Astrocyte (in vitro differentiated cells and primary cell): Measurements from ENCODE around the gene GM2A. TPM values are rescaled to one million over a fixed set of nuclear protein-coding genes. Genes with fewer than 3 reads are reported as not detected.

Source experiments
- DNase-seq: peaks from one replicate; pipeline ENCODE4 v3.0.0-alpha.2; 2010; ENCODE audit warnings: low read depth
- FAIRE-seq: peaks from 2 replicates; lab custom pipeline; 2011; peaks lifted over from hg19 to GRCh38; lab: Jason Lieb, UNC
- H2AFZ ChIP-seq: 2 replicates; pipeline ENCODE4 v1.6.0; 2012; ENCODE audit warnings: low read depth, low read length, inconsistent platforms
- H3K27ac ChIP-seq: 2 replicates; pipeline ENCODE4 v1.5.1; 2011; ENCODE audit warnings: low read depth, low read length, inconsistent platforms
- H3K27me3 ChIP-seq: 2 replicates; pipeline ENCODE4 v1.6.0; 2011; ENCODE audit warnings: low read length, inconsistent platforms; ENCODE audit not compliant: insufficient read depth
- H3K36me3 ChIP-seq: 2 replicates; pipeline ENCODE4 v1.5.1; 2011; ENCODE audit warnings: low read length, inconsistent platforms; ENCODE audit not compliant: insufficient read depth
- H3K4me1 ChIP-seq: 2 replicates; pipeline ENCODE4 v1.5.1; 2011; ENCODE audit warnings: low read length, inconsistent platforms; ENCODE audit not compliant: insufficient read depth
- H3K4me2 ChIP-seq: 2 replicates; pipeline ENCODE4 v1.6.0; 2012; ENCODE audit warnings: low read length, inconsistent platforms
- H3K4me3 ChIP-seq: 2 replicates; pipeline ENCODE4 v1.5.1; 2011; ENCODE audit warnings: low read depth, mild to moderate bottlenecking, low read length, inconsistent platforms; ENCODE audit not compliant: insufficient read depth
- H3K79me2 ChIP-seq: 2 replicates; pipeline ENCODE4 v1.6.0; 2012; ENCODE audit warnings: mild to moderate bottlenecking, low read length, inconsistent platforms; ENCODE audit not compliant: insufficient read depth
- H3K9ac ChIP-seq: 2 replicates; pipeline ENCODE4 v1.6.0; 2012; ENCODE audit warnings: mild to moderate bottlenecking, low read length, inconsistent platforms
- H3K9me3 ChIP-seq: 2 replicates; pipeline ENCODE4 v1.5.1; 2012; ENCODE audit warnings: low read depth, mild to moderate bottlenecking, low read length, inconsistent platforms; ENCODE audit not compliant: insufficient read depth
- H4K20me1 ChIP-seq: 2 replicates; pipeline ENCODE4 v1.6.0; 2012; ENCODE audit warnings: low read length, inconsistent platforms; ENCODE audit not compliant: insufficient read depth
- H3K27ac Mint-ChIP-seq: one replicate; pipeline ENCODE4 v1.8.0; 2021; ENCODE audit warnings: mild to moderate bottlenecking, mixed read lengths; ENCODE audit not compliant: unreplicated experiment
- H3K27me3 Mint-ChIP-seq: one replicate; pipeline ENCODE4 v1.8.0; 2021; ENCODE audit warnings: low read depth, mixed read lengths; ENCODE audit not compliant: unreplicated experiment
- H3K36me3 Mint-ChIP-seq: one replicate; pipeline ENCODE4 v1.8.0; 2021; ENCODE audit warnings: low read depth, mixed read lengths; ENCODE audit not compliant: unreplicated experiment
- H3K4me1 Mint-ChIP-seq: one replicate; pipeline ENCODE4 v1.8.0; 2021; ENCODE audit warnings: low read depth, mixed read lengths; ENCODE audit not compliant: unreplicated experiment
- H3K4me3 Mint-ChIP-seq: one replicate; pipeline ENCODE4 v1.8.0; 2021; ENCODE audit warnings: mild to moderate bottlenecking, moderate library complexity, mixed read lengths; ENCODE audit not compliant: unreplicated experiment
- H3K9me3 Mint-ChIP-seq: one replicate; pipeline ENCODE4 v1.8.0; 2021; ENCODE audit warnings: mild to moderate bottlenecking, mixed read lengths; ENCODE audit not compliant: unreplicated experiment
- CTCF ChIP-seq: IDR thresholded peaks from 2 replicates; pipeline ENCODE4 v1.5.1; 2011; ENCODE audit warnings: low read depth, mild to moderate bottlenecking, inconsistent platforms, low read length, moderate library complexity; ENCODE audit not compliant: insufficient read depth
- EZH2 ChIP-seq: IDR thresholded peaks from 2 replicates; pipeline ENCODE4 v1.6.1; 2012; ENCODE audit warnings: mild to moderate bottlenecking, low read length, inconsistent platforms; ENCODE audit not compliant: insufficient read depth
- total RNA-seq: library from RNA; stranded (reverse); gene quantifications from 2 replicates; pipeline ENCODE4 v1.2.1, GENCODE V29; 2021

GM2A gene
- total RNA-seq, 1 donor from 2014 or later, result 23.4 TPM

GRCh38 chr5:151286246-151286645, 33.3 kb downstream of the GM2A start:
- H3K4me3 Mint-ChIP-seq, result no peak overlapping the region
- no peak for TF ChIP-seq CTCF
- no peak for TF ChIP-seq EZH2

GRCh38 chr5:151288180-151288579, 35.2 kb downstream of the GM2A start:
- H3K9ac ChIP-seq, result no peak overlapping the region
- no peaks in the 10 kb centered on the region for H3K36me3 ChIP-seq
- H3K27ac ChIP-seq, result no peak overlapping the region
- H3K4me1 ChIP-seq, result no peaks in the 10 kb centered on the region
- no peaks in the 10 kb centered on the region for H3K9me3 Mint-ChIP-seq
- H3K4me3 Mint-ChIP-seq, result no peak overlapping the region
- H3K27me3 ChIP-seq, result no peaks in the 10 kb centered on the region
- no peaks in the 10 kb centered on the region for H3K36me3 Mint-ChIP-seq
- DNase-seq (no peak), FAIRE-seq (no peak)
- peaks cover 5% of the 10 kb centered on the region for H3K27me3 Mint-ChIP-seq
- H3K9me3 ChIP-seq, result no peaks in the 10 kb centered on the region
- no peaks in the 10 kb centered on the region for H3K4me1 Mint-ChIP-seq
- TF ChIP-seq CTCF, result no peak
- no peak for TF ChIP-seq EZH2
- no peaks in the 10 kb centered on the region for H3K79me2 ChIP-seq
- H3K4me3 ChIP-seq, result no peak overlapping the region
- H3K4me2 ChIP-seq, result no peak overlapping the region
- no peak overlapping the region for H3K27ac Mint-ChIP-seq
- H4K20me1 ChIP-seq, result no peaks in the 10 kb centered on the region
- no peak overlapping the region for H2AFZ ChIP-seq

More at GRCh38 chr5:151286246-151286645, 33.3 kb downstream of the GM2A start:
- Mint-ChIP-seq H3K27me3 (peaks cover 7% of the 10 kb centered on the region), H3K27ac (no peak overlapping the region), H3K9me3 (no peaks in the 10 kb centered on the region), H3K36me3 (no peaks in the 10 kb centered on the region), H3K4me1 (no peaks in the 10 kb centered on the region)
- no peaks in the 10 kb centered on the region for H4K20me1 ChIP-seq
- H3K4me1 ChIP-seq, result no peaks in the 10 kb centered on the region
- H3K9ac ChIP-seq, result no peak overlapping the region
- no peak overlapping the region for H3K27ac ChIP-seq
- H3K79me2 ChIP-seq, result no peaks in the 10 kb centered on the region
- no peak overlapping the region for H2AFZ ChIP-seq
- no peaks in the 10 kb centered on the region for H3K36me3 ChIP-seq
- no peak for DNase-seq
- H3K9me3 ChIP-seq, result no peaks in the 10 kb centered on the region
- FAIRE-seq, result no peak
- H3K27me3 ChIP-seq, result no peaks in the 10 kb centered on the region
- no peak overlapping the region for H3K4me2 ChIP-seq
- no peak overlapping the region for H3K4me3 ChIP-seq

GRCh38 chr5:151293624-151294023, 40.6 kb downstream of the GM2A start:
- H3K4me1 Mint-ChIP-seq, result peaks cover 2% of the 10 kb centered on the region
- Histone ChIP-seq H3K36me3 (no peaks in the 10 kb centered on the region), H3K27ac (no peak overlapping the region), H3K9me3 (no peaks in the 10 kb centered on the region), H3K4me2 (no peak overlapping the region), H3K4me3 (no peak overlapping the region), H3K27me3 (peaks cover 5% of the 10 kb centered on the region), H3K79me2 (no peaks in the 10 kb centered on the region), H4K20me1 (no peaks in the 10 kb centered on the region), H2AFZ (no peak overlapping the region), H3K9ac (no peak overlapping the region), H3K4me1 (no peaks in the 10 kb centered on the region)
- no peak for FAIRE-seq
- peaks cover 2% of the 10 kb centered on the region for H3K9me3 Mint-ChIP-seq
- no peaks in the 10 kb centered on the region for H3K36me3 Mint-ChIP-seq
- no peak overlapping the region for H3K4me3 Mint-ChIP-seq
- DNase-seq, result no peak
- no peak for TF ChIP-seq EZH2
- H3K27me3 Mint-ChIP-seq, result peaks cover 4% of the 10 kb centered on the region
- H3K27ac Mint-ChIP-seq, result no peak overlapping the region
